Activated CD4-positive, alpha-beta memory T cell treated with anti-CD3 and anti-CD28 coated beads for 36 hours (primary cell): Measurements from ENCODE around the gene LMX1B. TPM values are rescaled to one million over a fixed set of nuclear protein-coding genes. Genes with fewer than 3 reads are reported as not detected.
"Not testable (repeated sequence)": the region's sequence is repeated elsewhere in the genome, so short reads cannot be mapped to it uniquely, and the experiment has no call there.

ENCODE experiments used
- CTCF ChIA-PET: fragments of 350-600 bp; sonication (Branson Sonifier 250); formaldehyde crosslinking; loops from one replicate; lab custom pipeline; 2021; ENCODE audit warnings: antibody characterized with exemption, inconsistent platforms; lab: Charles Lee
- POLR2A ChIA-PET: fragments of 350-600 bp; sonication (Branson Sonifier 250); formaldehyde crosslinking; loops from one replicate; lab custom pipeline; 2021; ENCODE audit warnings: antibody characterized with exemption; lab: Charles Lee
- DNase-seq: peaks from one replicate; pipeline ENCODE4 v3.0.0-alpha.2; 2020
- H3K27ac Mint-ChIP-seq: one replicate; pipeline ENCODE4 v1.8.0; 2021; ENCODE audit warnings: mixed read lengths
- H3K27me3 Mint-ChIP-seq: one replicate; pipeline ENCODE4 v1.8.0; 2021; ENCODE audit warnings: mixed read lengths
- H3K36me3 Mint-ChIP-seq: one replicate; pipeline ENCODE4 v1.8.0; 2021; ENCODE audit warnings: mixed read lengths
- H3K4me1 Mint-ChIP-seq: one replicate; pipeline ENCODE4 v1.8.0; 2021; ENCODE audit warnings: low read depth, mixed read lengths
- H3K4me3 Mint-ChIP-seq: one replicate; pipeline ENCODE4 v1.8.0; 2021; ENCODE audit warnings: mild to moderate bottlenecking, mixed read lengths
- H3K9me3 Mint-ChIP-seq: one replicate; pipeline ENCODE4 v1.8.0; 2021; ENCODE audit warnings: mixed read lengths
- intact Hi-C: fragments of 100-400 bp; cut with micrococcal nuclease; formaldehyde crosslinking; loops from one replicate; pipeline ENCODE4 v1.15.1; 2023
- total RNA-seq, 2 experiments: library from RNA; stranded (reverse); gene quantifications; one replicate each; pipeline ENCODE4 v1.2.3, GENCODE V29; 2021

The LMX1B gene
- total RNA-seq, 2 experiments from 2014 or later, result not detected

GRCh38 chr9:126706698-126707053, 92.9 kb downstream of the LMX1B start:
- Mint-ChIP-seq H3K27me3 (peaks cover 25% of the 10 kb centered on the region), H3K9me3 (no peaks in the 10 kb centered on the region), H3K27ac (no peak overlapping the region), H3K4me1 (peaks cover 18% of the 10 kb centered on the region), H3K4me3 (no peak overlapping the region), H3K36me3 (no peaks in the 10 kb centered on the region)
- intact Hi-C loops, result loop anchor here (5.0 kb wide), 1 partner anchor 41 kb away; no protein-coding TSS in a partner anchor
- ChIA-PET CTCF (interaction anchor here (0.7 to 8.2 kb wide), 43 partner anchors 8 to 208 kb away, joined by 3 to 447 read pairs (median 6); partner anchors contain the start of genes RALGPS1, ZBTB34 and ZBTB43), POLR2A (interaction anchor here (1.4 to 1.7 kb wide), 2 partner anchors 16 to 75 kb away, joined by 3 to 12 read pairs; no protein-coding TSS in a partner anchor)
- no peak for DNase-seq

- intact Hi-C loops, result loop anchor here (5.0 kb wide), 1 partner anchor 40 kb away; no protein-coding TSS in a partner anchor
- H3K4me3 Mint-ChIP-seq, result no peak overlapping the region
- DNase-seq, result no peak
- no peaks in the 10 kb centered on the region for H3K36me3 Mint-ChIP-seq
- peaks cover 18% of the 10 kb centered on the region for H3K4me1 Mint-ChIP-seq
- no peaks in the 10 kb centered on the region for H3K9me3 Mint-ChIP-seq
- H3K27me3 Mint-ChIP-seq, result peaks cover 23% of the 10 kb centered on the region
- H3K27ac Mint-ChIP-seq, result no peak overlapping the region
- POLR2A ChIA-PET, result no interaction called here
- CTCF ChIA-PET, result interaction anchor here (0.7 to 8.2 kb wide), 39 partner anchors 8 to 208 kb away, joined by 3 to 447 read pairs (median 6); partner anchors contain the start of genes RALGPS1, ZBTB34 and ZBTB43
These were observed 93.4 kb downstream of the LMX1B start for GRCh38 chr9:126707083-126707482.

GRCh38 chr9:126707712-126708111, 94.0 kb downstream of the LMX1B start:
- intact Hi-C loops, result loop anchor here (5.0 kb wide), 1 partner anchor 40 kb away; no protein-coding TSS in a partner anchor
- H3K27ac Mint-ChIP-seq, DNase-seq, H3K36me3 Mint-ChIP-seq, H3K4me3 Mint-ChIP-seq, POLR2A ChIA-PET, H3K9me3 Mint-ChIP-seq: not testable (repeated sequence)
- peaks cover 21% of the 10 kb centered on the region for H3K27me3 Mint-ChIP-seq
- peaks cover 18% of the 10 kb centered on the region for H3K4me1 Mint-ChIP-seq
- CTCF ChIA-PET, result interaction anchor here (0.5 to 8.2 kb wide), 10 partner anchors 12 to 108 kb away, joined by 3 to 447 read pairs (median 16); partner anchors contain the start of gene ZBTB43

GRCh38 chr9:126708178-126708577, 94.5 kb downstream of the LMX1B start:
- CTCF ChIA-PET, result interaction anchor here (0.8 to 8.2 kb wide), 4 partner anchors 16 to 96 kb away, joined by 3 to 447 read pairs (median 20); no protein-coding TSS in a partner anchor
- Mint-ChIP-seq H3K27ac (no peak overlapping the region), H3K4me3 (no peak overlapping the region), H3K4me1 (peaks cover 18% of the 10 kb centered on the region), H3K27me3 (peaks cover 19% of the 10 kb centered on the region), H3K36me3 (no peaks in the 10 kb centered on the region), H3K9me3 (no peaks in the 10 kb centered on the region)
- intact Hi-C loops, result loop anchor here (5.0 kb wide), 1 partner anchor 39 kb away; no protein-coding TSS in a partner anchor
- POLR2A ChIA-PET, result no interaction called here
- DNase-seq, result no peak

- Mint-ChIP-seq H3K36me3 (no peaks in the 10 kb centered on the region), H3K27me3 (peaks cover 13% of the 10 kb centered on the region), H3K27ac (no peak overlapping the region), H3K4me1 (peaks cover 18% of the 10 kb centered on the region), H3K4me3 (no peak overlapping the region), H3K9me3 (no peaks in the 10 kb centered on the region)
- ChIA-PET POLR2A (no interaction called here), CTCF (interaction anchor here (0.9 to 2.1 kb wide), 3 partner anchors 14 to 72 kb away, joined by 3 to 26 read pairs (median 3); no protein-coding TSS in a partner anchor)
- DNase-seq, result no peak
- intact Hi-C loops, result loop anchor here (5.0 kb wide), 1 partner anchor 38 kb away; no protein-coding TSS in a partner anchor
These were observed 95.5 kb downstream of the LMX1B start for GRCh38 chr9:126709241-126709640.

DNA sequence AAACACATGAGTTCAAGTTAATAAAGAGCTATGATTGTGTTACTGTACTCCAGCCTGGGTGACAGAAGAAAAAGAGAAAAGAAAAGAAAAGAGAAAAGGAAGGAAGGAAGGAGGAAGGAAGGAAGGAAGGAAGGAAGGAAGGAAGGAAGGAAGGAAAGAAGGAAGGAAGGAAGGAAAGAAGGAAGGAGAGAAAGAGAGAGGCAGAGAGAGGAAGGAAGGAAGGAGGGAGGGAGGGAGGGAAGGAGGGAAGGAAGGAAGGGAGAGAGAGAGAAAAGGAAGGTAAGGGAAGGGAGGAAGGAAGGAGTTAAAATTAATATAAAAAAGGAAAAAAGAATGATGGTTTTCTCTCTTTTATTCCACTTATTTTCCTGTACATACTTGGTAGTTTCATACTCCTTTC, 101.7 kb downstream of the LMX1B start:
- intact Hi-C loops, result no loop called here
- no peak overlapping the region for H3K27ac Mint-ChIP-seq
- H3K36me3 Mint-ChIP-seq, result no peaks in the 10 kb centered on the region
- ChIA-PET POLR2A (no interaction called here), CTCF (interaction anchor here (1.4 to 1.9 kb wide), 2 partner anchors 9 to 66 kb away, joined by 12 to 18 read pairs; no protein-coding TSS in a partner anchor)
- peaks cover 13% of the 10 kb centered on the region for H3K4me1 Mint-ChIP-seq
- DNase-seq, result no peak
- H3K9me3 Mint-ChIP-seq, result no peaks in the 10 kb centered on the region
- H3K4me3 Mint-ChIP-seq, result no peak overlapping the region
- H3K27me3 Mint-ChIP-seq, result peaks cover 3% of the 10 kb centered on the region

GRCh38 chr9:126717441-126717840, 103.7 kb downstream of the LMX1B start:
- H3K9me3 Mint-ChIP-seq, H3K27ac Mint-ChIP-seq, H3K36me3 Mint-ChIP-seq, DNase-seq, CTCF ChIA-PET, H3K27me3 Mint-ChIP-seq, POLR2A ChIA-PET, H3K4me3 Mint-ChIP-seq, intact Hi-C loops: not testable (repeated sequence)
- H3K4me1 Mint-ChIP-seq, result peaks cover 30% of the 10 kb centered on the region

- H3K4me3 Mint-ChIP-seq, result peak overlapping the region; percentile 16
- peak overlapping the region; percentile 83 for H3K27ac Mint-ChIP-seq
- H3K27me3 Mint-ChIP-seq, result no peaks in the 10 kb centered on the region
- intact Hi-C loops, result no loop called here
- peak; percentile 92 for DNase-seq
- POLR2A ChIA-PET, result interaction anchor here (1.1 kb wide), 1 partner anchor 85 kb away, joined by 4 read pairs; the partner anchor contains the start of gene ZBTB43
- no peaks in the 10 kb centered on the region for H3K36me3 Mint-ChIP-seq
- CTCF ChIA-PET, result interaction anchor here (0.7 to 4.1 kb wide), 5 partner anchors 14 to 62 kb away, joined by 3 to 56 read pairs (median 7); no protein-coding TSS in a partner anchor
- peaks cover 37% of the 10 kb centered on the region for H3K4me1 Mint-ChIP-seq
- H3K9me3 Mint-ChIP-seq, result no peaks in the 10 kb centered on the region
These were observed 105.9 kb downstream of the LMX1B start for GRCh38 chr9:126719618-126720031.

DNA sequence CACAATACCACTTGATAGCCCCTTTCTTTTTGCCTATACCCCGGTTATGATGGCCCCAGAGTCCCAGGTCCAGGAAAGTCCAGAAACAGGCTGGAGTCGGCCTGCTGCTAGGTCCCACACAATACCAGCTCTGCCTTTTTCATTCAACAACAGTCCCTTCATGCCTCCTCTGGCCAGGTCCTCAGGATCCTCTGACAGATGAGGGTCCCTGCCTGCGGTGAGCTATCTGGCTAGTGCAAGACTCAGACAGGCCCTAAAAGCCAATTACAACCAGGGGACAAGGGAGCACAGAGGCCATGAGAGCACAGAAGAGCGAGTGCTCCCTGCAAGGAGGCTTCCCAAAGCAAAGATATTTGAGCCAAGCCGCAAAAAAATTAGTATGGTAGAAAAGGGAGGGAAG, 106.3 kb downstream of the LMX1B start:
- Mint-ChIP-seq H3K9me3 (no peaks in the 10 kb centered on the region), H3K4me1 (peaks cover 37% of the 10 kb centered on the region)
- POLR2A ChIA-PET, result interaction anchor here (1.1 kb wide), 1 partner anchor 85 kb away, joined by 4 read pairs; the partner anchor contains the start of gene ZBTB43

GRCh38 chr9:126720661-126721563, 107.2 kb downstream of the LMX1B start:
- Mint-ChIP-seq H3K27ac (peak overlapping the region; percentile 83), H3K4me3 (no peak overlapping the region), H3K4me1 (peaks cover 37% of the 10 kb centered on the region), H3K9me3 (no peaks in the 10 kb centered on the region), H3K36me3 (no peaks in the 10 kb centered on the region), H3K27me3 (no peaks in the 10 kb centered on the region)
- no peak for DNase-seq
- ChIA-PET CTCF (interaction anchor here (0.9 to 4.1 kb wide), 4 partner anchors 16 to 63 kb away, joined by 3 to 56 read pairs (median 8); no protein-coding TSS in a partner anchor), POLR2A (interaction anchor here (0.8 to 1.1 kb wide), 2 partner anchors 11 to 84 kb away, joined by 3 to 4 read pairs; partner anchors contain the start of gene ZBTB43)
- intact Hi-C loops, result no loop called here

More for the DNA sequence above, 106.3 kb downstream of the LMX1B start:
- Mint-ChIP-seq H3K36me3 (no peaks in the 10 kb centered on the region), H3K4me3 (no peak overlapping the region), H3K27ac (peak overlapping the region; percentile 83), H3K27me3 (no peaks in the 10 kb centered on the region)
- DNase-seq, result no peak
- CTCF ChIA-PET, result interaction anchor here (0.7 to 4.1 kb wide), 6 partner anchors 15 to 64 kb away, joined by 3 to 56 read pairs (median 6); no protein-coding TSS in a partner anchor
- intact Hi-C loops, result no loop called here

- POLR2A ChIA-PET, result interaction anchor here (0.8 kb wide), 1 partner anchor 11 kb away, joined by 3 read pairs; no protein-coding TSS in a partner anchor
- Mint-ChIP-seq H3K4me3 (peak overlapping the region; percentile 68), H3K9me3 (no peaks in the 10 kb centered on the region), H3K36me3 (no peaks in the 10 kb centered on the region), H3K27ac (peak overlapping the region; percentile 83), H3K27me3 (no peaks in the 10 kb centered on the region), H3K4me1 (peaks cover 37% of the 10 kb centered on the region)
- CTCF ChIA-PET, result interaction anchor here (2.2 to 4.1 kb wide), 2 partner anchors 16 to 31 kb away, joined by 7 to 56 read pairs; no protein-coding TSS in a partner anchor
- peak; percentile 35 for DNase-seq
- intact Hi-C loops, result no loop called here
These were observed 107.8 kb downstream of the LMX1B start for GRCh38 chr9:126721564-126721981.
